Breast epithelium (tissue), 3 donors: ENCODE measurements around the gene CRIM1.

Experiments
- POLR2A ChIP-seq: fragments of 450-650 bp; IDR thresholded peaks from one replicate; pipeline ENCODE4 v1.6.1; 2016; ENCODE audit warnings: antibody characterized with exemption, mild to moderate bottlenecking, moderate library complexity
- POLR2AphosphoS5 ChIP-seq, 3 donors: sonication (generic); formaldehyde crosslinking; IDR thresholded peaks; one replicate each; pipeline ENCODE4 v1.6.1; 2017; ENCODE audit warnings: antibody characterized with exemption in 3 of 3
- TF ChIP-seq, protein P1 (sequence below), 3 donors: fragments of 450-650 bp; IDR thresholded peaks; one replicate each; pipeline ENCODE4 v1.5.1; 2016 to 2017; ENCODE audit warnings: antibody characterized with exemption in 3 of 3, mild to moderate bottlenecking in 3 of 3, moderate library complexity in 3 of 3

DNA sequence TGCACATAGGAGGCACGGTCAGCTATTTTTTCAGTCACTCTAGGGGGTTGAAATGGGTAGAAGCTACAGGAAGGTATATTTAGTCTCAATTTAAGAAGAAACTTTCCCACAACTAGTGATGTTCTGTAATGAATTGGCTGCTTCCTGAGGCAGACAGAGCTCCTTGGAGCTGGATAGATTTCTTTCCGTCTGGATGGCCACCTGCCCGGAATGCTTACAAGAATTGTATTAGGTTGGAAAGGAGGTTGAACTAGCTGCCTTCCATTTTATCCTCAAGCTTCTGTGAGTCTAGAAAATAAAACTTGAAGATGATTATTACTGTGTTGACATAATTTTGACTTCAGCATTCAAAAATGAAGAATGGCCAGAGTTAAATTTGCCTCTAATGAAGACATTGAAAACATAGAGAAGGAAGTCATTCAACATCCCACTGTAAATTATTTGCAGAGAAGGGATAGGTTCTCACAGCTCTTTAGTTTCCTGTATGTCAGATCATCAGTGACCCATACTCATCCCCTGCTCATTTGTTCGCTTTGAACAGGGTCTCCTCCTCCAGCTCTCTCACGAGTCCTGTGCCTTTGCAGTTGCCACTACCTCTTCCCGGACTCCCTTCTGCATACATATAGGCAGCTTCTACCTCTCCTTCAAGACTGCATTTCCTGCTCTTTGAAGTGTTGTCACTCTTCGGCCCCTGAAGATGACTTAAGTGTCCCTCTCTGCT is 88.8 kb downstream of the CRIM1 start:
- TF ChIP-seq, protein P1, sequence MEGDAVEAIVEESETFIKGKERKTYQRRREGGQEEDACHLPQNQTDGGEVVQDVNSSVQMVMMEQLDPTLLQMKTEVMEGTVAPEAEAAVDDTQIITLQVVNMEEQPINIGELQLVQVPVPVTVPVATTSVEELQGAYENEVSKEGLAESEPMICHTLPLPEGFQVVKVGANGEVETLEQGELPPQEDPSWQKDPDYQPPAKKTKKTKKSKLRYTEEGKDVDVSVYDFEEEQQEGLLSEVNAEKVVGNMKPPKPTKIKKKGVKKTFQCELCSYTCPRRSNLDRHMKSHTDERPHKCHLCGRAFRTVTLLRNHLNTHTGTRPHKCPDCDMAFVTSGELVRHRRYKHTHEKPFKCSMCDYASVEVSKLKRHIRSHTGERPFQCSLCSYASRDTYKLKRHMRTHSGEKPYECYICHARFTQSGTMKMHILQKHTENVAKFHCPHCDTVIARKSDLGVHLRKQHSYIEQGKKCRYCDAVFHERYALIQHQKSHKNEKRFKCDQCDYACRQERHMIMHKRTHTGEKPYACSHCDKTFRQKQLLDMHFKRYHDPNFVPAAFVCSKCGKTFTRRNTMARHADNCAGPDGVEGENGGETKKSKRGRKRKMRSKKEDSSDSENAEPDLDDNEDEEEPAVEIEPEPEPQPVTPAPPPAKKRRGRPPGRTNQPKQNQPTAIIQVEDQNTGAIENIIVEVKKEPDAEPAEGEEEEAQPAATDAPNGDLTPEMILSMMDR (IDR thresholded peaks at IDR 0.05), result no peak
- TF ChIP-seq POLR2AphosphoS5 (IDR thresholded peaks at IDR 0.05) (no peak), POLR2A (no peak)
